Measurements from ENCODE around the gene ANG.
A peak's percentile ranks its signal among the peaks of the same experiment; 100 is the strongest.

Gene ANG

GRCh38 chr14:20683125-20683890, 5.3 kb upstream of the ANG start:
- DNase-seq (ENCODE audit: insufficient read length, low spot score), result no peak
- no peak for TF ChIP-seq POLR2A (IDR thresholded peaks at IDR 0.05; ENCODE audit: low read depth, low read length)
- peak; percentile 11 for FAIRE-seq

- peak; percentile 53 for TF ChIP-seq POLR2A (IDR thresholded peaks at IDR 0.05; ENCODE audit: low read depth, low read length)
- FAIRE-seq (no peak), DNase-seq (ENCODE audit: insufficient read length, low spot score) (no peak)
These were observed 4.5 kb upstream of the ANG start, which contains the start of gene RNASE4 for GRCh38 chr14:20683891-20684661. RNASE4 (plus strand) TSS chr14:20684560; CDS start chr14:20699372, 14,812 bp downstream.

- TF ChIP-seq POLR2A (IDR thresholded peaks at IDR 0.05; ENCODE audit: low read depth, low read length), result no peak
- DNase-seq (ENCODE audit: insufficient read length, low spot score) (no peak), FAIRE-seq (no peak)
These were observed 3.7 kb upstream of the ANG start for GRCh38 chr14:20684662-20685456.

- no peak for FAIRE-seq
- no peak for DNase-seq (ENCODE audit: insufficient read length, low spot score)
- no peak for TF ChIP-seq POLR2A (IDR thresholded peaks at IDR 0.05; ENCODE audit: low read depth, low read length)
These were observed 2.0 kb upstream of the ANG start for GRCh38 chr14:20686386-20687143.

- TF ChIP-seq POLR2A (IDR thresholded peaks at IDR 0.05; ENCODE audit: low read depth, low read length), result no peak
- DNase-seq (ENCODE audit: insufficient read length, low spot score), result no peak
- no peak for FAIRE-seq
These were observed 1.0 kb upstream of the ANG start for GRCh38 chr14:20687362-20688166.

GRCh38 chr14:20690848-20691640, 2.5 kb downstream of the ANG start:
- DNase-seq (ENCODE audit: insufficient read length, low spot score) (no peak), FAIRE-seq (peak; percentile 86)
- no peak for TF ChIP-seq POLR2A (IDR thresholded peaks at IDR 0.05; ENCODE audit: low read depth, low read length)

- TF ChIP-seq POLR2A (IDR thresholded peaks at IDR 0.05; ENCODE audit: low read depth, low read length), result no peak
- FAIRE-seq (no peak), DNase-seq (ENCODE audit: insufficient read length, low spot score) (no peak)
These were observed 3.7 kb downstream of the ANG start for GRCh38 chr14:20692116-20692751.

- FAIRE-seq, result no peak
- no peak for DNase-seq (ENCODE audit: insufficient read length, low spot score)
These were observed 8.2 kb downstream of the ANG start for GRCh38 chr14:20696764-20697163.

GRCh38 chr14:20697273-20698017, 8.9 kb downstream of the ANG start:
- no peak for TF ChIP-seq POLR2A (IDR thresholded peaks at IDR 0.05; ENCODE audit: low read depth, low read length)
- DNase-seq (ENCODE audit: insufficient read length, low spot score) (no peak), FAIRE-seq (peak; percentile 96)

More at GRCh38 chr14:20696764-20697163, 8.2 kb downstream of the ANG start:
- no peak for TF ChIP-seq POLR2A (IDR thresholded peaks at IDR 0.05; ENCODE audit: low read depth, low read length)

GRCh38 chr14:20698018-20698329, 9.4 kb downstream of the ANG start:
- no peak for FAIRE-seq
- no peak for DNase-seq (ENCODE audit: insufficient read length, low spot score)
- no peak for TF ChIP-seq POLR2A (IDR thresholded peaks at IDR 0.05; ENCODE audit: low read depth, low read length)

- TF ChIP-seq POLR2A (IDR thresholded peaks at IDR 0.05; ENCODE audit: low read depth, low read length), result no peak
- FAIRE-seq (no peak), DNase-seq (ENCODE audit: insufficient read length, low spot score) (no peak)
These were observed 10.4 kb downstream of the ANG start for GRCh38 chr14:20698934-20699333.

Measured in H54 (cell line).